ENCODE measurements around the gene HDAC11.
"Not testable (repeated sequence)": the region's sequence is repeated elsewhere in the genome, so short reads cannot be mapped to it uniquely, and the experiment has no call there.

The HDAC11 gene

GRCh38 chr3:13470894-13471574, 9.1 kb upstream of the HDAC11 start:
- no peak for DNase-seq

- DNase-seq = no peak
Measured at GRCh38 chr3:13472286-13472685, 7.8 kb upstream of the HDAC11 start.

GRCh38 chr3:13473020-13473419, 7.1 kb upstream of the HDAC11 start:
- no peak for DNase-seq

GRCh38 chr3:13474021-13474420, 6.1 kb upstream of the HDAC11 start:
- DNase-seq = no peak

- no peak for DNase-seq
Measured at GRCh38 chr3:13474776-13475303, 5.3 kb upstream of the HDAC11 start.

GRCh38 chr3:13475871-13476590, 4.1 kb upstream of the HDAC11 start:
- DNase-seq = no peak

- DNase-seq = no peak
Measured at GRCh38 chr3:13477943-13478342, 2.2 kb upstream of the HDAC11 start.

- no peak for DNase-seq
Measured at GRCh38 chr3:13479332-13479581, 849 bp upstream of the HDAC11 start.

GRCh38 chr3:13480340-13481318, 523 bp downstream of the HDAC11 start:
- DNase-seq = no peak

- DNase-seq = no peak
Measured at GRCh38 chr3:13482106-13482690, 2.1 kb downstream of the HDAC11 start.

GRCh38 chr3:13483286-13483685, 3.2 kb downstream of the HDAC11 start:
- no peak for DNase-seq

- no peak for DNase-seq
Measured at GRCh38 chr3:13483988-13484695, 4.0 kb downstream of the HDAC11 start.

- DNase-seq = no peak
Measured at GRCh38 chr3:13484851-13485590, 4.9 kb downstream of the HDAC11 start.

GRCh38 chr3:13485630-13486562, 5.8 kb downstream of the HDAC11 start:
- not testable (repeated sequence) for DNase-seq

GRCh38 chr3:13487403-13487802, 7.3 kb downstream of the HDAC11 start:
- no peak for DNase-seq

- DNase-seq = no peak
Measured at GRCh38 chr3:13491206-13491974, 11.3 kb downstream of the HDAC11 start.

- DNase-seq = no peak
Measured at GRCh38 chr3:13492048-13492447, 11.9 kb downstream of the HDAC11 start.

GRCh38 chr3:13492976-13493866, 13.1 kb downstream of the HDAC11 start:
- DNase-seq = no peak

All from SW 1271 (cell line).